22Rv1 (cell line): ENCODE measurements around the gene TNK2.

ENCODE experiments used
- H3K27ac ChIP-seq: fragments of 450-650 bp; 2 replicates; pipeline ENCODE4 v1.5.1; 2017
- CTCF ChIP-seq: fragments of 450-650 bp; IDR thresholded peaks from 2 replicates; pipeline ENCODE4 v1.5.1; 2017; ENCODE audit warnings: mild to moderate bottlenecking
- ZFX ChIP-seq: fragments of 450-650 bp; IDR thresholded peaks from 2 replicates; pipeline ENCODE4 v1.6.1; 2017; ENCODE audit warnings: antibody characterized with exemption, borderline replicate concordance

Gene TNK2

GRCh38 chr3:195914648-195915473 is 6.5 kb upstream of the TNK2 start:
- peak overlapping the region; percentile 86 for H3K27ac ChIP-seq

GRCh38 chr3:195914146-195914545 is 5.8 kb upstream of the TNK2 start:
- H3K27ac ChIP-seq: peak overlapping the region; percentile 86

More at GRCh38 chr3:195914648-195915473, 6.5 kb upstream of the TNK2 start:
- TF ChIP-seq ZFX: no peak
- TF ChIP-seq CTCF: peak; percentile 99

GRCh38 chr3:195913382-195913781 is 5.0 kb upstream of the TNK2 start:
- H3K27ac ChIP-seq: peak overlapping the region; percentile 86; the same call in 1 of the 2 replicates
- TF ChIP-seq ZFX: no peak
- TF ChIP-seq CTCF: no peak

- H3K27ac ChIP-seq: no peak overlapping the region
- TF ChIP-seq ZFX (no peak), CTCF (no peak)
Observed at GRCh38 chr3:195911946-195912270, 3.6 kb upstream of the TNK2 start.

- TF ChIP-seq CTCF (no peak), ZFX (no peak)
- no peak overlapping the region for H3K27ac ChIP-seq
Observed at GRCh38 chr3:195911041-195911945, 2.9 kb upstream of the TNK2 start.

- no peak for TF ChIP-seq ZFX
- TF ChIP-seq CTCF: no peak
- H3K27ac ChIP-seq: peak overlapping the region; percentile 71; the same call in 1 of the 2 replicates
Observed at GRCh38 chr3:195910499-195910845, 2.1 kb upstream of the TNK2 start.

- peak overlapping the region; percentile 71 for H3K27ac ChIP-seq
- TF ChIP-seq CTCF (no peak), ZFX (no peak)
Observed at GRCh38 chr3:195909644-195910498, 1.5 kb upstream of the TNK2 start.
